ENCODE data around the gene ZNF385B.

The ZNF385B gene

GRCh38 chr2:179837408-179837807 lies 24.0 kb downstream of the ZNF385B start:
- Mint-ChIP-seq H3K27me3 (no peaks in the 10 kb centered on the region), H3K4me1 (no peaks in the 10 kb centered on the region), H3K36me3 (no peaks in the 10 kb centered on the region), H3K27ac (no peak overlapping the region), H3K9me3 (no peaks in the 10 kb centered on the region), H3K4me3 (no peak overlapping the region)
- DNase-seq = no peak
- CTCF ChIA-PET = interaction anchor here (0.7 kb wide), 1 partner anchor 229 kb away, joined by 3 read pairs; no protein-coding TSS in a partner anchor

- Mint-ChIP-seq H3K4me3 (no peak overlapping the region), H3K36me3 (no peaks in the 10 kb centered on the region), H3K27me3 (no peaks in the 10 kb centered on the region), H3K27ac (no peak overlapping the region), H3K4me1 (no peaks in the 10 kb centered on the region), H3K9me3 (no peaks in the 10 kb centered on the region)
- CTCF ChIA-PET = no interaction called here
- DNase-seq = no peak
These were observed 31.2 kb downstream of the ZNF385B start for GRCh38 chr2:179830043-179830787.

- CTCF ChIA-PET = no interaction called here
- H3K27ac Mint-ChIP-seq = no peak overlapping the region
- H3K4me3 Mint-ChIP-seq = no peak overlapping the region
- no peaks in the 10 kb centered on the region for H3K9me3 Mint-ChIP-seq
- no peaks in the 10 kb centered on the region for H3K36me3 Mint-ChIP-seq
- DNase-seq = no peak
- no peaks in the 10 kb centered on the region for H3K4me1 Mint-ChIP-seq
- H3K27me3 Mint-ChIP-seq = no peaks in the 10 kb centered on the region
These were observed 35.1 kb downstream of the ZNF385B start for GRCh38 chr2:179826297-179826696.

- H3K27ac Mint-ChIP-seq = no peak overlapping the region
- H3K27me3 Mint-ChIP-seq = no peaks in the 10 kb centered on the region
These were observed 35.9 kb downstream of the ZNF385B start for GRCh38 chr2:179825494-179825893.

GRCh38 chr2:179824961-179825360 lies 36.5 kb downstream of the ZNF385B start:
- CTCF ChIA-PET = no interaction called here
- Mint-ChIP-seq H3K4me1 (no peaks in the 10 kb centered on the region), H3K36me3 (no peaks in the 10 kb centered on the region), H3K4me3 (no peak overlapping the region), H3K9me3 (no peaks in the 10 kb centered on the region), H3K27me3 (no peaks in the 10 kb centered on the region), H3K27ac (no peak overlapping the region)
- DNase-seq = no peak

More at GRCh38 chr2:179825494-179825893, 35.9 kb downstream of the ZNF385B start:
- CTCF ChIA-PET = no interaction called here
- Mint-ChIP-seq H3K4me3 (no peak overlapping the region), H3K9me3 (no peaks in the 10 kb centered on the region), H3K4me1 (no peaks in the 10 kb centered on the region), H3K36me3 (no peaks in the 10 kb centered on the region)
- DNase-seq = no peak

GRCh38 chr2:179822540-179822939 lies 38.9 kb downstream of the ZNF385B start:
- Mint-ChIP-seq H3K27ac (no peak overlapping the region), H3K36me3 (no peaks in the 10 kb centered on the region), H3K9me3 (no peaks in the 10 kb centered on the region), H3K4me1 (no peaks in the 10 kb centered on the region), H3K27me3 (no peaks in the 10 kb centered on the region), H3K4me3 (no peak overlapping the region)
- no peak for DNase-seq
- CTCF ChIA-PET = interaction anchor here (1.0 kb wide), 1 partner anchor 40 kb away, joined by 3 read pairs; no protein-coding TSS in a partner anchor

- Mint-ChIP-seq H3K36me3 (no peaks in the 10 kb centered on the region), H3K27ac (no peak overlapping the region), H3K27me3 (no peaks in the 10 kb centered on the region), H3K4me1 (no peaks in the 10 kb centered on the region), H3K9me3 (no peaks in the 10 kb centered on the region), H3K4me3 (no peak overlapping the region)
- CTCF ChIA-PET = no interaction called here
- DNase-seq = no peak
These were observed 42.9 kb downstream of the ZNF385B start for GRCh38 chr2:179818546-179818945.

- no peaks in the 10 kb centered on the region for H3K4me1 Mint-ChIP-seq
- no peaks in the 10 kb centered on the region for H3K9me3 Mint-ChIP-seq
- no peaks in the 10 kb centered on the region for H3K27me3 Mint-ChIP-seq
- H3K4me3 Mint-ChIP-seq = no peak overlapping the region
- H3K27ac Mint-ChIP-seq = no peak overlapping the region
- H3K36me3 Mint-ChIP-seq = no peaks in the 10 kb centered on the region
- no peak for DNase-seq
- CTCF ChIA-PET = interaction anchor here (0.9 kb wide), 1 partner anchor 119 kb away, joined by 4 read pairs; no protein-coding TSS in a partner anchor
These were observed 44.1 kb downstream of the ZNF385B start for GRCh38 chr2:179817181-179817841.

- H3K4me1 Mint-ChIP-seq = no peaks in the 10 kb centered on the region
- no peak for DNase-seq
- H3K4me3 Mint-ChIP-seq = no peak overlapping the region
- no peaks in the 10 kb centered on the region for H3K9me3 Mint-ChIP-seq
- no peaks in the 10 kb centered on the region for H3K27me3 Mint-ChIP-seq
- H3K36me3 Mint-ChIP-seq = no peaks in the 10 kb centered on the region
- no peak overlapping the region for H3K27ac Mint-ChIP-seq
- CTCF ChIA-PET = no interaction called here
These were observed 47.4 kb downstream of the ZNF385B start for GRCh38 chr2:179814050-179814449.

GRCh38 chr2:179812501-179812900 lies 48.9 kb downstream of the ZNF385B start:
- no peak overlapping the region for H3K27ac Mint-ChIP-seq
- no peaks in the 10 kb centered on the region for H3K4me1 Mint-ChIP-seq
- H3K36me3 Mint-ChIP-seq = no peaks in the 10 kb centered on the region
- H3K9me3 Mint-ChIP-seq = no peaks in the 10 kb centered on the region
- H3K27me3 Mint-ChIP-seq = no peaks in the 10 kb centered on the region
- CTCF ChIA-PET = no interaction called here
- H3K4me3 Mint-ChIP-seq = no peak overlapping the region
- no peak for DNase-seq

GRCh38 chr2:179811042-179811441 lies 50.4 kb downstream of the ZNF385B start:
- H3K9me3 Mint-ChIP-seq = no peaks in the 10 kb centered on the region
- DNase-seq = no peak
- no peak overlapping the region for H3K4me3 Mint-ChIP-seq
- H3K4me1 Mint-ChIP-seq = no peaks in the 10 kb centered on the region
- H3K27ac Mint-ChIP-seq = no peak overlapping the region
- H3K27me3 Mint-ChIP-seq = no peaks in the 10 kb centered on the region
- CTCF ChIA-PET = no interaction called here
- H3K36me3 Mint-ChIP-seq = no peaks in the 10 kb centered on the region

GRCh38 chr2:179809606-179810005 lies 51.8 kb downstream of the ZNF385B start:
- no peak overlapping the region for H3K4me3 Mint-ChIP-seq

GRCh38 chr2:179805001-179805400 lies 56.4 kb downstream of the ZNF385B start:
- Mint-ChIP-seq H3K27ac (no peak overlapping the region), H3K36me3 (no peaks in the 10 kb centered on the region), H3K9me3 (no peaks in the 10 kb centered on the region), H3K4me1 (no peaks in the 10 kb centered on the region), H3K4me3 (no peak overlapping the region), H3K27me3 (no peaks in the 10 kb centered on the region)
- DNase-seq = no peak
- CTCF ChIA-PET = no interaction called here

More at GRCh38 chr2:179809606-179810005, 51.8 kb downstream of the ZNF385B start:
- Mint-ChIP-seq H3K4me1 (no peaks in the 10 kb centered on the region), H3K36me3 (no peaks in the 10 kb centered on the region), H3K27me3 (no peaks in the 10 kb centered on the region), H3K27ac (no peak overlapping the region), H3K9me3 (no peaks in the 10 kb centered on the region)
- CTCF ChIA-PET = no interaction called here
- no peak for DNase-seq

GRCh38 chr2:179804206-179804605 lies 57.2 kb downstream of the ZNF385B start:
- Mint-ChIP-seq H3K4me1 (no peaks in the 10 kb centered on the region), H3K9me3 (no peaks in the 10 kb centered on the region)
- CTCF ChIA-PET = no interaction called here

More at GRCh38 chr2:179804206-179804605, 57.2 kb downstream of the ZNF385B start:
- H3K36me3 Mint-ChIP-seq = no peaks in the 10 kb centered on the region
- no peaks in the 10 kb centered on the region for H3K27me3 Mint-ChIP-seq
- no peak for DNase-seq
- no peak overlapping the region for H3K27ac Mint-ChIP-seq
- no peak overlapping the region for H3K4me3 Mint-ChIP-seq
